ENCODE data around the gene GPR149. TPM values are rescaled to one million over a fixed set of nuclear protein-coding genes. Genes with fewer than 3 reads are reported as not detected.

The GPR149 gene
- polyA plus RNA-seq, 3 donors: not detected

- H3K4me3 Mint-ChIP-seq: no peak overlapping the region
- H3K27me3 ChIP-seq (ENCODE audit: control insufficient read depth in 2 of 2, insufficient read depth in 2 of 2, low read length in 2 of 2): no peaks in the 10 kb centered on the region
- intact Hi-C loops (cut with micrococcal nuclease): loop anchor here (10.0 kb wide), 2 partner anchors 986 to 1366 kb away; no protein-coding TSS in a partner anchor
Observed at GRCh38 chr3:154338570-154338969, 91.4 kb downstream of the GPR149 start.

GRCh38 chr3:154338008-154338407, 92.0 kb downstream of the GPR149 start:
- Histone ChIP-seq H3K27me3 (ENCODE audit: control insufficient read depth in 2 of 2, insufficient read depth in 2 of 2, low read length in 2 of 2) (no peaks in the 10 kb centered on the region), H3K79me2 (ENCODE audit: insufficient read depth, low read length) (no peaks in the 10 kb centered on the region), H3K9me3 (replicated peaks in 1 of 2; ENCODE audit: control insufficient read depth in 1 of 2, insufficient read depth in 1 of 2, low read length in 2 of 2) (no peaks in the 10 kb centered on the region), H3K9ac (ENCODE audit: insufficient read depth, low read length, poor library complexity, severe bottlenecking) (no peak overlapping the region), H3K4me1 (ENCODE audit: control insufficient read depth in 1 of 2, insufficient read depth in 2 of 2, low read length in 2 of 2) (no peaks in the 10 kb centered on the region), H3K4me2 (replicated peaks; ENCODE audit: extremely low read depth, low read length, poor library complexity, severe bottlenecking) (no peak overlapping the region), H4K20me1 (ENCODE audit: insufficient read depth, low read length) (no peaks in the 10 kb centered on the region), H3K27ac (ENCODE audit: low read depth in 1 of 2, low read length in 2 of 2) (no peak overlapping the region), H3K4me3 (replicated peaks in 1 of 3; ENCODE audit: low read depth in 2 of 3, low read length in 3 of 3) (no peak overlapping the region), H3K36me3 (replicated peaks in 1 of 2; ENCODE audit: control insufficient read depth in 1 of 2, insufficient read depth in 2 of 2, low read length in 2 of 2) (no peaks in the 10 kb centered on the region), H2AFZ (ENCODE audit: insufficient read depth, low read depth, low read length, poor library complexity, severe bottlenecking) (no peak overlapping the region)
- peaks cover 3% of the 10 kb centered on the region for H3K4me1 Mint-ChIP-seq
- H3K27ac Mint-ChIP-seq: no peak overlapping the region
- no peak for DNase-seq
- H3K27me3 Mint-ChIP-seq (ENCODE audit: low read depth in 3 of 3): peaks cover 0 to 2% (median 0%) of the 10 kb centered on the region in 3 donors
- no peak overlapping the region for H3K4me3 Mint-ChIP-seq
- intact Hi-C loops (cut with micrococcal nuclease): loop anchor here (10.0 kb wide), 2 partner anchors 987 to 1367 kb away; no protein-coding TSS in a partner anchor
- no peaks in the 10 kb centered on the region for H3K36me3 Mint-ChIP-seq
- no peak for TF ChIP-seq CTCF (IDR thresholded peaks at IDR 0.05)
- peaks cover 0 to 3% (median 0%) of the 10 kb centered on the region in 7 donors for H3K9me3 Mint-ChIP-seq
- WGBS (ENCODE audit: insufficient coverage): 96% methylated on average over 3 of the region's 6 CpGs

More at GRCh38 chr3:154338570-154338969, 91.4 kb downstream of the GPR149 start:
- H3K27me3 Mint-ChIP-seq (ENCODE audit: low read depth in 3 of 3): peaks cover 0 to 2% (median 0%) of the 10 kb centered on the region in 3 donors
- Histone ChIP-seq H3K9me3 (replicated peaks in 1 of 2; ENCODE audit: control insufficient read depth in 1 of 2, insufficient read depth in 1 of 2, low read length in 2 of 2) (no peaks in the 10 kb centered on the region), H3K27ac (ENCODE audit: low read depth in 1 of 2, low read length in 2 of 2) (no peak overlapping the region), H3K36me3 (replicated peaks in 1 of 2; ENCODE audit: control insufficient read depth in 1 of 2, insufficient read depth in 2 of 2, low read length in 2 of 2) (no peaks in the 10 kb centered on the region), H2AFZ (ENCODE audit: insufficient read depth, low read depth, low read length, poor library complexity, severe bottlenecking) (no peak overlapping the region), H4K20me1 (ENCODE audit: insufficient read depth, low read length) (no peaks in the 10 kb centered on the region), H3K9ac (ENCODE audit: insufficient read depth, low read length, poor library complexity, severe bottlenecking) (no peak overlapping the region), H3K79me2 (ENCODE audit: insufficient read depth, low read length) (no peaks in the 10 kb centered on the region), H3K4me1 (ENCODE audit: control insufficient read depth in 1 of 2, insufficient read depth in 2 of 2, low read length in 2 of 2) (no peaks in the 10 kb centered on the region), H3K4me3 (replicated peaks in 1 of 3; ENCODE audit: low read depth in 2 of 3, low read length in 3 of 3) (no peak overlapping the region), H3K4me2 (replicated peaks; ENCODE audit: extremely low read depth, low read length, poor library complexity, severe bottlenecking) (no peak overlapping the region)
- peaks cover 0 to 3% (median 0%) of the 10 kb centered on the region in 7 donors for H3K9me3 Mint-ChIP-seq
- H3K4me1 Mint-ChIP-seq: peaks cover 3% of the 10 kb centered on the region
- no peak for DNase-seq
- no CpG with 5 or more reads among the region's 4 CpGs for WGBS (ENCODE audit: insufficient coverage)
- no peak overlapping the region for H3K27ac Mint-ChIP-seq
- no peaks in the 10 kb centered on the region for H3K36me3 Mint-ChIP-seq
- TF ChIP-seq CTCF (IDR thresholded peaks at IDR 0.05): no peak

Data from CD14-positive monocyte (primary cell).